HTERT RPE-1 (cell line): ENCODE results near the gene ZNF410.

Source experiments
- in situ Hi-C: fragments of 300-500 bp; cut with MboI; formaldehyde crosslinking; loops from 4 replicates; pipeline ENCODE4 v1.14.3; 2020; ENCODE audit warnings: low sequenced_read_pairs

ZNF410 gene

GRCh38 chr14:73949752-73950734 lies 63.4 kb downstream of the ZNF410 start, which contains the start of the genes COQ6 and FAM161B:
COQ6 (plus strand) TSS chr14:73950302; CDS start chr14:73950333, 31 bp downstream.
FAM161B (minus strand) TSS chr14:73950094; CDS start chr14:73950026, 68 bp downstream.
- in situ Hi-C loops, result no loop called here

DNA sequence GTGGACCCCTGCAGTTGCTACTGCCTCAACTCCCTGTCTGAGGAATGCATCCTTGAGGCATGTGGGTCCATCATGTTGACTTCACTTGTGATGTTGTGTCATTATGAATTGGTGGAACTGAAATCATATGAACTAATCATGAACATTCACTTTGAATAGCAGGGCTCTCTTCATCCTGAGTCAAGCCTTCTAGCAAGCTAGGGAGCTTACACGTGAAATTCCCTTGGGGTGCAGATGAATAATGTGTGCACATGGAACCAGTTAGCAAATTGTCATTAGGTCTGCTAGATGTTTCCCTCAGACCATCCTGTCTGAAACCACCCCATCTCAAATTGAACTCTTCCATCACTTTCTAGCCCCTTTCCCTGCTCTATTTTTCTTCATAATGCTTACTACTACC lies 67.1 kb downstream of the ZNF410 start:
- in situ Hi-C loops, result no loop called here

- in situ Hi-C loops, result no loop called here
These were observed 69.0 kb downstream of the ZNF410 start for GRCh38 chr14:73955674-73956073.

GRCh38 chr14:73958591-73958990 lies 71.9 kb downstream of the ZNF410 start:
- in situ Hi-C loops, result no loop called here

DNA sequence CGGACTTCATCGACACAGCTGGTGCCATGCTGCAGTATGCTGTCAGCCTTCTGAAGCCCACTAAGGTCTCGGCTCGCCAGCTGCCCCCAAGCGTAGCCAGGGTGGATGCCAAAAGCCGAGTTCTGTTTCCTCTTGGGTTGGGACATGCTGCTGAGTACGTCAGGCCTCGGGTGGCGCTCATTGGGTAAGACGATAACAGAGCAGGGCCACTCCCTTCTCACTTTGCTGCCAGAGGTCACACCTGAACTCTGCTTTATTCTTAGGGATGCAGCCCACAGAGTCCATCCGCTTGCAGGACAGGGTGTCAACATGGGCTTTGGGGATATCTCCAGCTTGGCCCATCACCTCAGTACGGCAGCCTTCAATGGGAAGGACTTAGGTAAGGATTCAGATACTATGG lies 74.5 kb downstream of the ZNF410 start:
- in situ Hi-C loops, result no loop called here

DNA sequence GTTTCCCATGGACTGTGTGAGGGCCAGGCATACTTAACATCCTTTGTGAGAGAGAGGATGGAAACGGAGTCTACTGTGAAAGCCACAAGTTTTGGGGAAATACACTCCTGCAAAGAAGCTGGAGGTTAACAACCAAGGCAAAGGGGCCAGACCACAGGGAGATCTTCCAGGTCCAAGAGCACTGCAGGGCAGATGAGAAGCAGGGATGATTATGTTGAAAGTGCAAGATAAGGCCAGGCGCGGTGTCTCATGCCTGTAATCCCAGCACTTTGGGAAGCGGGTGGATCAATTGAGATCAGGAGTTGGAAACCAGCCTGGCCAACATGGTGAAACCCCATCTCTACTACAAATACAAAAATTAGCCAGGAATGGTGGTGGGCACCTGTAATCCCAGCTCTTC lies 78.6 kb downstream of the ZNF410 start:
- in situ Hi-C loops, result no loop called here

- in situ Hi-C loops, result no loop called here
These were observed 82.2 kb downstream of the ZNF410 start for GRCh38 chr14:73968885-73969284.

DNA sequence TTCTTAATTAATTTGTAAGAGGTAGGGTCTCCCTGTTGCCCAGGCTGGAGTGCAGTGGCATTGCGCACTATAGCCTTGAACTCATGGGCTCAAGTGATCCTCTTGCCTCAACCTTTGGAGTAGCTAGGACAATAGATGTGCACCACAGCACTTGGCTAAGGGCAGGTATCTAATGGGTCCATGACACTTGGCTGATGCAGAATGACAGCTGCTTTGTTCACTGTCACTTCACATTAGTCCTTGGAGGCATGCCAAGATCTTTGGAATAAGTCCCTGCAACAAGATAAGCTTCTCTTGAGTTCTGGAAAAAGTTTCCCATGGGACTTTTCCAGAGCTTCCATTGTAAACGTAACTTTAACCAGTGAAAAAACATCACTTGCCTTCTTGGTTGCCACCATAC lies 86.8 kb downstream of the ZNF410 start:
- in situ Hi-C loops, result no loop called here

GRCh38 chr14:73976125-73976524 lies 89.5 kb downstream of the ZNF410 start:
- in situ Hi-C loops, result no loop called here

GRCh38 chr14:73977896-73978295 lies 91.2 kb downstream of the ZNF410 start:
- in situ Hi-C loops, result no loop called here
